HepG2 (cell line): ENCODE data around the gene ZSCAN31. TPM values are rescaled to one million over a fixed set of nuclear protein-coding genes. Genes with fewer than 3 reads are reported as not detected.

ENCODE experiments used
- ATAC-seq: fragments of 200-7000 bp; cut with Tn5 transposase; 3 replicates; pipeline ENCODE4 v1.9.1; 2020; ENCODE audit warnings: mild to moderate bottlenecking, moderate library complexity
- BruUV-seq: library from RNA; stranded (reverse); fragments of 400-500 nt; replicated peaks from 2 replicates; lab custom pipeline; 2021; lab: Mats Ljungman, UMichigan
- CTCF ChIA-PET: fragments of 300-600 bp; formaldehyde crosslinking; extraction: SDS; loops from one replicate; lab custom pipeline; 2021; ENCODE audit warnings: low total read pairs, inconsistent platforms, low intra/inter-chr PET ratio; lab: Yijun Ruan, JAX
- POLR2A ChIA-PET: fragments of 350-600 bp; sonication (Branson Sonifier 250); formaldehyde crosslinking; loops from one replicate; lab custom pipeline; 2020; ENCODE audit warnings: antibody characterized with exemption, inconsistent platforms; lab: Yijun Ruan, JAX
- DNase-seq: peaks from one replicate; pipeline ENCODE4 v3.0.0-alpha.2; 2015; ENCODE audit warnings: low spot score
- FAIRE-seq: peaks from 3 replicates; lab custom pipeline; 2011; peaks lifted over from hg19 to GRCh38; lab: Jason Lieb, UNC
- H2AFZ ChIP-seq: one replicate; pipeline ENCODE4 v1.6.1; 2011; ENCODE audit warnings: low read length, inconsistent platforms
- H3K27ac ChIP-seq: fragments of 300-600 bp; 3 replicates; pipeline ENCODE4 v1.8.0; 2011; ENCODE audit warnings: mixed run types, mild to moderate bottlenecking, mixed read lengths, low read length, inconsistent platforms; ENCODE audit not compliant: insufficient read depth; ENCODE audit errors: extremely low read length
- H3K27me3 ChIP-seq, 2 experiments: fragments of 200-600 bp in 1 of 2; 2 replicates in 1 of 2; 3 replicates in 1 of 2; pipeline versions ENCODE4 v1.6.0 to v1.8.0; 2011; ENCODE audit warnings: low read length in 2 of 2, mild to moderate bottlenecking in 2 of 2, moderate library complexity in 2 of 2, inconsistent platforms in 1 of 2; ENCODE audit not compliant: insufficient read depth in 2 of 2, control insufficient read depth in 1 of 2
- H3K36me3 ChIP-seq, 2 experiments: fragments of 200-600 bp in 1 of 2; replicated peaks in 1 of 2; 2 replicates in 1 of 2; 3 replicates in 1 of 2; pipeline versions ENCODE4 v1.5.1 to v1.8.0; 2011; ENCODE audit warnings: low read length in 2 of 2, inconsistent platforms in 1 of 2; ENCODE audit not compliant: insufficient read depth in 2 of 2, control insufficient read depth in 1 of 2
- H3K4me1 ChIP-seq: 2 replicates; pipeline ENCODE4 v1.5.1; 2012; ENCODE audit warnings: low read length, inconsistent platforms; ENCODE audit not compliant: insufficient read depth
- H3K4me2 ChIP-seq: 2 replicates; pipeline ENCODE4 v1.6.0; 2011; ENCODE audit warnings: low read depth, low read length, inconsistent platforms
- H3K4me3 ChIP-seq, 3 experiments: fragments of 200-600 bp in 1 of 3; sonication (generic), shearing (Covaris generic) in 1 of 3; replicated peaks in 1 of 3; 2 replicates each; pipeline ENCODE4 v1.5.1; 2011 to 2016; ENCODE audit warnings: low read length in 3 of 3, inconsistent platforms in 2 of 3, low read depth in 2 of 3, mild to moderate bottlenecking in 2 of 3, control low read depth in 1 of 3, mixed read lengths in 1 of 3; ENCODE audit not compliant: insufficient read depth in 1 of 3
- H3K79me2 ChIP-seq: one replicate; pipeline ENCODE4 v1.6.1; 2011; ENCODE audit warnings: low read length, inconsistent platforms; ENCODE audit not compliant: insufficient read depth
- H3K9ac ChIP-seq: 2 replicates; pipeline ENCODE4 v1.6.0; 2011; ENCODE audit warnings: mild to moderate bottlenecking, low read depth, low read length, inconsistent platforms; ENCODE audit not compliant: insufficient read depth
- H3K9me3 ChIP-seq: 2 replicates; pipeline ENCODE4 v1.5.1; 2012; ENCODE audit warnings: mild to moderate bottlenecking, low read length
- H4K20me1 ChIP-seq: 2 replicates; pipeline ENCODE4 v1.6.0; 2011; ENCODE audit warnings: inconsistent platforms, mild to moderate bottlenecking, low read length, moderate library complexity; ENCODE audit not compliant: insufficient read depth
- FOXJ3 ChIP-seq: sonication (generic); formaldehyde crosslinking; IDR thresholded peaks from 2 replicates; pipeline ENCODE4 v1.4.0; 2020; ENCODE audit warnings: missing genetic modification reagents, mild to moderate bottlenecking, borderline replicate concordance
- GATAD2A ChIP-seq: IDR thresholded peaks from 2 replicates; pipeline ENCODE4 v1.6.1; 2016
- MAFF ChIP-seq: IDR thresholded peaks from 2 replicates; pipeline ENCODE4 v1.6.1; 2011; ENCODE audit warnings: low read depth, low read length, improper control_type of control experiment
- MAFK ChIP-seq, 2 experiments: IDR thresholded peaks in 1 of 2; conservative IDR thresholded peaks in 1 of 2; 2 replicates each; pipeline ENCODE4 v1.6.1; 2011; ENCODE audit warnings: improper control_type of control experiment in 2 of 2, low read length in 2 of 2
- PHF5A ChIP-seq: IDR thresholded peaks from one replicate; pipeline ENCODE4 v1.6.1; 2018; ENCODE audit warnings: low read depth, missing genetic modification reagents; ENCODE audit not compliant: unreplicated experiment
- RXRA ChIP-seq: sonication (generic); formaldehyde crosslinking; IDR thresholded peaks from 2 replicates; pipeline ENCODE4 v1.5.1; 2020; ENCODE audit warnings: missing genetic modification reagents
- TFDP2 ChIP-seq: sonication (generic); formaldehyde crosslinking; IDR thresholded peaks from 2 replicates; pipeline ENCODE4 v1.4.0; 2020; ENCODE audit warnings: missing genetic modification reagents
- ZNF263 ChIP-seq: sonication (generic); formaldehyde crosslinking; IDR thresholded peaks from 2 replicates; pipeline ENCODE4 v1.4.0; 2020; ENCODE audit warnings: missing genetic modification reagents
- ZNF75D ChIP-seq: sonication (generic); formaldehyde crosslinking; IDR thresholded peaks from 2 replicates; pipeline ENCODE4 v1.8.1; 2023; ENCODE audit warnings: missing genetic modification reagents, mild to moderate bottlenecking, borderline replicate concordance
- ZZZ3 ChIP-seq: sonication (generic); formaldehyde crosslinking; IDR thresholded peaks from 2 replicates; pipeline ENCODE4 v1.4.0; 2020; ENCODE audit warnings: missing genetic modification reagents, mild to moderate bottlenecking, borderline replicate concordance
- WGBS: methylation state at CpG from one replicate; pipeline ENCODE4 v1.1.6; 2017; ENCODE audit warnings: low lambda C conversion rate; 5-methylcytosine and 5-hydroxymethylcytosine counted together
- in situ Hi-C: cut with HindIII; loops from 2 replicates; pipeline ENCODE4 v1.10.0; 2017; ENCODE audit warnings: low pct_unique_long_range_greater_than_20kb; ENCODE audit not compliant: extremely low pct_ligation_motif_present
- intact Hi-C: fragments of 100-400 bp; cut with micrococcal nuclease; formaldehyde crosslinking; loops from one replicate; pipeline ENCODE4 v1.10.0; 2022; ENCODE audit not compliant: unreplicated experiment
- polyA plus RNA-seq, 8 experiments: library from polyadenylated mRNA; depleted of rRNA in 3 of 8; stranded (reverse) in 7 of 8; unstranded in 1 of 8; fragments of >200 nt; fragmentation: Illumina TruSeq in 4 of 8; extraction: Trizol in 4 of 8; gene quantifications; 2 replicates each; pipeline versions ENCODE4 v1.2.1 to v1.2.3, GENCODE V29; 2011 to 2016; ENCODE audit warnings: low read depth in 4 of 8, missing spikeins in 1 of 8, mixed read lengths in 1 of 8; ENCODE audit not compliant: insufficient read depth in 1 of 8
- total RNA-seq, 5 experiments: library from RNA; depleted of rRNA; stranded (reverse); fragments of >200 nt; fragmentation: Illumina TruSeq; extraction: Trizol; gene quantifications; 2 replicates each; pipeline ENCODE4 v1.2.3, GENCODE V29; 2016; ENCODE audit warnings: low read depth in 1 of 5

Gene ZSCAN31
- total and polyA plus RNA-seq, 2 of the 13 experiments (the other 11 are each of a cell fraction or from before 2014, with no cell fraction given): 5.3 to 6.2 TPM

- H3K9me3 ChIP-seq: no peaks in the 10 kb centered on the region
- H3K36me3 ChIP-seq: no peaks in the 10 kb centered on the region; a peak in 1 of 5 replicates
- peaks cover 9% of the 10 kb centered on the region for H3K79me2 ChIP-seq
- no TSS peak for BruUV-seq
- peaks cover 25% of the 10 kb centered on the region for H3K4me1 ChIP-seq
- DNase-seq: no peak
- H3K4me3 ChIP-seq: no peak overlapping the region
- no peaks in the 10 kb centered on the region; a peak in 1 of 5 replicates for H3K27me3 ChIP-seq
- ChIA-PET POLR2A (interaction anchor here (4.9 kb wide), 1 partner anchor 10 kb away, joined by 108 read pairs; no protein-coding TSS in a partner anchor), CTCF (no interaction called here)
- H3K9ac ChIP-seq: no peak overlapping the region
- 93% methylated on average over 1 of the region's 1 CpG for WGBS
- no peak overlapping the region for H3K27ac ChIP-seq
- no peak for FAIRE-seq
- in situ Hi-C loops (no loop called here), intact Hi-C loops (no loop called here)
- TF ChIP-seq ZZZ3: no peak
- TF ChIP-seq GATAD2A (CRISPR knock-in tag): no peak
- TF ChIP-seq PHF5A (CRISPR knock-in tag): no peak
- TF ChIP-seq ZNF263 (CRISPR knock-in tag): peak; percentile 88
- no peaks in the 10 kb centered on the region for H4K20me1 ChIP-seq
- no peak overlapping the region for H3K4me2 ChIP-seq
- H2AFZ ChIP-seq: no peak overlapping the region
- ATAC-seq: no peak
Measured at GRCh38 chr6:28333599-28334018, 2.3 kb downstream of the ZSCAN31 start.

GRCh38 chr6:28333047-28333446, 2.9 kb downstream of the ZSCAN31 start:
- H3K9me3 ChIP-seq: no peaks in the 10 kb centered on the region
- no peaks in the 10 kb centered on the region; a peak in 1 of 5 replicates for H3K27me3 ChIP-seq
- DNase-seq (no peak), ATAC-seq (no peak), FAIRE-seq (no peak)
- TF ChIP-seq ZNF75D (CRISPR knock-in tag): no peak
- TF ChIP-seq FOXJ3: no peak
- peak; percentile 68 for TF ChIP-seq MAFF
- no peak for TF ChIP-seq TFDP2 (CRISPR knock-in tag)
- no peak for TF ChIP-seq RXRA (CRISPR knock-in tag)
- peak; percentile 69 to 87 for TF ChIP-seq MAFK (conservative IDR thresholded peaks at IDR 0.05 in 1 of 2, IDR thresholded peaks at IDR 0.05 in 1 of 2; ENCODE audit: low read length in 2 of 2)
- no peak overlapping the region for H3K27ac ChIP-seq
- no peak overlapping the region for H2AFZ ChIP-seq
- no peak overlapping the region for H3K9ac ChIP-seq
- in situ Hi-C loops: no loop called here
- WGBS: 97% methylated on average over 2 of the region's 2 CpGs
- CTCF ChIA-PET: no interaction called here
- POLR2A ChIA-PET: interaction anchor here (4.9 kb wide), 1 partner anchor 9 kb away, joined by 108 read pairs; no protein-coding TSS in a partner anchor
- H4K20me1 ChIP-seq: no peaks in the 10 kb centered on the region
- H3K36me3 ChIP-seq: no peaks in the 10 kb centered on the region; a peak in 1 of 5 replicates
- H3K79me2 ChIP-seq: peaks cover 9% of the 10 kb centered on the region
- intact Hi-C loops: no loop called here
- no TSS peak for BruUV-seq
- peaks cover 25% of the 10 kb centered on the region for H3K4me1 ChIP-seq
- no peak overlapping the region for H3K4me3 ChIP-seq
- no peak overlapping the region for H3K4me2 ChIP-seq
